Stomach (tissue), 9 donors: ENCODE data around the gene SPAG16. TPM values are rescaled to one million over a fixed set of nuclear protein-coding genes. Genes with fewer than 3 reads are reported as not detected.

Experiments
- DNase-seq, 2 donors: peaks; one replicate each; pipeline versions ENCODE4 v3.0.0 to v3.0.0-alpha.2; 2013 to 2019
- H3K27ac ChIP-seq, 5 donors: fragments of 200-600 bp in 4 of 5; sonication (generic) in 4 of 5; one replicate each; pipeline ENCODE4 v1.5.1; 2013 to 2019; ENCODE audit warnings: mild to moderate bottlenecking in 1 of 5, moderate library complexity in 1 of 5
- H3K27me3 ChIP-seq, 3 donors: fragments of 200-600 bp; sonication (generic); one replicate each; pipeline ENCODE4 v1.5.1; 2017 to 2019; ENCODE audit warnings: mixed run types in 1 of 3
- H3K36me3 ChIP-seq, 4 donors: fragments of 200-600 bp; sonication (generic); 1 replicate in 3 of 4; 2 replicates in 1 of 4; pipeline ENCODE4 v1.5.1; 2016 to 2019
- H3K4me1 ChIP-seq, 4 donors: fragments of 200-600 bp; sonication (generic); one replicate each; pipeline ENCODE4 v1.5.1; 2016 to 2019
- H3K4me3 ChIP-seq, 4 donors: fragments of 200-600 bp; sonication (generic) in 3 of 4; one replicate each; pipeline ENCODE4 v1.5.1; 2016 to 2019; ENCODE audit warnings: mild to moderate bottlenecking in 1 of 4
- H3K9me3 ChIP-seq, 4 donors: fragments of 200-600 bp; sonication (generic); one replicate each; pipeline ENCODE4 v1.5.1; 2016 to 2019
- EP300 ChIP-seq: sonication (generic); formaldehyde crosslinking; IDR thresholded peaks from one replicate; pipeline ENCODE4 v1.6.1; 2017; ENCODE audit warnings: antibody characterized with exemption
- POLR2A ChIP-seq, 4 donors: fragments of 450-650 bp; IDR thresholded peaks; one replicate each; pipeline ENCODE4 v1.6.1; 2016; ENCODE audit warnings: antibody characterized with exemption in 4 of 4, control low read depth in 2 of 4, mild to moderate bottlenecking in 1 of 4, moderate library complexity in 1 of 4
- POLR2AphosphoS5 ChIP-seq, 3 donors: sonication (generic); formaldehyde crosslinking; IDR thresholded peaks; one replicate each; pipeline ENCODE4 v1.6.1; 2016; ENCODE audit warnings: antibody characterized with exemption in 3 of 3
- WGBS, 5 donors: extraction: QIAGEN DNeasy Blood & Tissue Kit in 3 of 5; methylation state at CpG; one replicate each; pipeline versions ENCODE4 v1.1.5 to v1.1.7; 2013 to 2018; 5-methylcytosine and 5-hydroxymethylcytosine counted together
- intact Hi-C: fragments of 100-400 bp; cut with DNase I; formaldehyde crosslinking; loops from one replicate; pipeline ENCODE4 v1.15.1; 2023; ENCODE audit warnings: low total_unique reads
- polyA plus RNA-seq, 3 donors: library from polyadenylated mRNA; stranded (reverse); fragments of 200-250 nt; gene quantifications; one replicate each; pipeline ENCODE4 v1.2.3, GENCODE V29; 2013
- total RNA-seq, 5 donors: library from RNA; depleted of rRNA; stranded (reverse); fragments of >200 nt; gene quantifications; one replicate each; pipeline versions ENCODE4 v1.1.0 to v1.2.3, GENCODE V29; 2014 to 2016
- TF ChIP-seq, protein P1 (sequence below), 7 experiments: fragments of 450-650 bp in 4 of 7; fragments of 200-600 bp in 3 of 7; sonication (generic) in 3 of 7; IDR thresholded peaks; one replicate each; pipeline ENCODE4 v1.5.1; 2016 to 2019; ENCODE audit warnings: antibody characterized with exemption in 7 of 7, control low read depth in 2 of 7, mild to moderate bottlenecking in 1 of 7
- donor health status: healthy with polysubstance abuse.
- donor health status: Bipolar disorder and iron deficiency.
- donor health status: healthy.

The SPAG16 gene
- total and polyA plus RNA-seq, 8 donors: 16.0 to 137 (median 34.4) TPM

DNA sequence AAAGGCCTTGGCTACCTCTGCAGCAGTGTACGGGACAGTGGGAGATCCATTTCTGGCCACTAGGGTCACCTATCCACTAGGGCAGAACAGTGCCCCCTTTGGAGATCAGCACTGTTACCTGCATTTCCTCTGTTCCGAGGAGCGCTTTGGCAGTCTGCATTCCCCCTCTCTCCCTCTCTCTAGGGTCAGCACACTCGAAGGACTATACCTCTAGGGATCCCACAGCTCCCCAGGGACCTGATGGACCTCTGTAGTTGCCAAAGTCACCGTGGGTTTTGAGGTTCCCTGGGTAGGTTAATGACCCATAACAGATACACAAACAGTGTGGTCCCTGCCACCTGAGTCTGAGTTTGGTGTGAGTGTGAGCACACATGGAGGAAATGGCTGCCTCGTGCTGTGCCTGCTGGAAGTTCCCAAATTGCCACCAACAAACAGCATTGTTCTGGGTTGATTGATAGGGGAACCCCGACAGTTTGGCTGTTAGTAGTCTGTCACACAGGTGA lies 1026.8 kb downstream of the SPAG16 start:
- TF ChIP-seq, protein P1, sequence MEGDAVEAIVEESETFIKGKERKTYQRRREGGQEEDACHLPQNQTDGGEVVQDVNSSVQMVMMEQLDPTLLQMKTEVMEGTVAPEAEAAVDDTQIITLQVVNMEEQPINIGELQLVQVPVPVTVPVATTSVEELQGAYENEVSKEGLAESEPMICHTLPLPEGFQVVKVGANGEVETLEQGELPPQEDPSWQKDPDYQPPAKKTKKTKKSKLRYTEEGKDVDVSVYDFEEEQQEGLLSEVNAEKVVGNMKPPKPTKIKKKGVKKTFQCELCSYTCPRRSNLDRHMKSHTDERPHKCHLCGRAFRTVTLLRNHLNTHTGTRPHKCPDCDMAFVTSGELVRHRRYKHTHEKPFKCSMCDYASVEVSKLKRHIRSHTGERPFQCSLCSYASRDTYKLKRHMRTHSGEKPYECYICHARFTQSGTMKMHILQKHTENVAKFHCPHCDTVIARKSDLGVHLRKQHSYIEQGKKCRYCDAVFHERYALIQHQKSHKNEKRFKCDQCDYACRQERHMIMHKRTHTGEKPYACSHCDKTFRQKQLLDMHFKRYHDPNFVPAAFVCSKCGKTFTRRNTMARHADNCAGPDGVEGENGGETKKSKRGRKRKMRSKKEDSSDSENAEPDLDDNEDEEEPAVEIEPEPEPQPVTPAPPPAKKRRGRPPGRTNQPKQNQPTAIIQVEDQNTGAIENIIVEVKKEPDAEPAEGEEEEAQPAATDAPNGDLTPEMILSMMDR (IDR thresholded peaks at IDR 0.05): no peak
- TF ChIP-seq EP300: no peak
- TF ChIP-seq POLR2AphosphoS5 (IDR thresholded peaks at IDR 0.05): no peak
- TF ChIP-seq POLR2A (IDR thresholded peaks at IDR 0.05): no peak
- Histone ChIP-seq H3K27ac (no peak overlapping the region), H3K9me3 (no peaks in the 10 kb centered on the region), H3K4me3 (no peak overlapping the region), H3K4me1 (no peaks in the 10 kb centered on the region), H3K36me3 (no peaks in the 10 kb centered on the region), H3K27me3 (no peaks in the 10 kb centered on the region)
- no peak for DNase-seq
- intact Hi-C loops: no loop called here
- WGBS, 5 donors: 66 to 74% (median 70%) methylated on average over 4 to 7 of the region's 7 CpGs

DNA sequence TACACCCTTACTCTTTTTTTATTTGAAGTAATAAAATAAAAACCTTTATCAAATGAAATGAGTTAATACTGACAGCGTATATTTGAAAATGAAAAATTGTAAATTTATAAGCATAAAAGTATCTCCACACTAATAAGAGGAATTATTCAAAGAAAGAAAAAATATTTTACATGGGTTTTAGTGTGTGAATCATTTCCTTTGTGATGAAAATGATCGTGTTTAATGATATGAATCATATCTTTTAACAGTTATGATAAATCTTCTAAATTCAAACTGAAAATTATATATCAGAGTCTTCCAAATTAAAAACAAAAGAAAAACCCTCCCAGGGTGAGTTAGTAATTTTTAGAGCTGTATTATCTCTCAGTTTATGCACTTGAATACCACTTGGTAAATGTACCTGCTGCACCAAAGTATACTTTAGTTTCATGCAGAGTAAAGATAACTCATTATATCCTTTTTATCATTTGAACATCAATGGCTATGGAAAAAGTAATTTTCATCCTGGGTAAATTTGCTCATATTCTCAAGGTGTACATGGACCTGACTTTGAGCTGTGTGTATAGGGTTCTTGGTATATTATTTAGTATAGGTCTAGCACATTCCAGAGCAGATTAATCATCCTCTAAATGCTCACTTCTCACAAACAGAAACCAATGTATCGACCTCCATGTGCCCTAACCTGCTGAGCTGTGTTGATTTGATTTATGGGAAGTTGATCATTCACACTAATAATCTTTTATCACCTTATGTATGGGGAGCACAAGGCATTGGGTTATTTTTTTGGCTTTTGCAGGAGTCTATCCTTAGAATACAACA lies 1027.9 kb downstream of the SPAG16 start:
- H3K4me1 ChIP-seq: no peaks in the 10 kb centered on the region
- DNase-seq: no peak
- intact Hi-C loops: no loop called here
- no peak overlapping the region for H3K4me3 ChIP-seq
- H3K36me3 ChIP-seq: no peaks in the 10 kb centered on the region
- no peaks in the 10 kb centered on the region for H3K27me3 ChIP-seq
- H3K9me3 ChIP-seq: no peaks in the 10 kb centered on the region
- H3K27ac ChIP-seq: no peak overlapping the region
- 48 to 53% (median 51%) methylated on average over 3 of the region's 3 CpGs for WGBS, 5 donors
- TF ChIP-seq POLR2A (IDR thresholded peaks at IDR 0.05) (no peak), EP300 (no peak), POLR2AphosphoS5 (IDR thresholded peaks at IDR 0.05) (no peak)
- TF ChIP-seq, protein P1 (IDR thresholded peaks at IDR 0.05): no peak

DNA sequence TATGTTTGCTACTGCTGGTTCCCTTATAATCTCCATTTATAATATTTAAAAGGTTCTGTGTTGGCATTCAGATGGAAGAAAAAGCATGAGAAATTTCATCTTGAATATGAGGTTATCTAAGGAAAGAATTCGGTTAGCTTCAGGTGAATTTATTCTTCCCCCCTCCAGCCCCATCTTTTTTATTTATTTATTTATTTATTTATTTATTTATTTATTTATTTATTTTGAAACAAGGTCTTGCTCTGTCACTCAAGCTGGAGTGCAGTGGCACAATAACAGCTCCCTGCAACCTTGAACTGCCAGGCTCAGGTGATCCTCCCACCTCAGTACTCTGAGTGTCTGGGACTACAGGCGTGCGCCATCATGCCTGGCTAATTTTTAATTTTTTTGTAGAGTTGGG lies 1031.1 kb downstream of the SPAG16 start:
- no peak for TF ChIP-seq POLR2A (IDR thresholded peaks at IDR 0.05)
- no peak for TF ChIP-seq POLR2AphosphoS5 (IDR thresholded peaks at IDR 0.05)
- no peak for TF ChIP-seq EP300
- TF ChIP-seq, protein P1 (IDR thresholded peaks at IDR 0.05): no peak
- Histone ChIP-seq H3K4me1 (no peaks in the 10 kb centered on the region), H3K36me3 (no peaks in the 10 kb centered on the region), H3K27ac (no peak overlapping the region), H3K27me3 (no peaks in the 10 kb centered on the region), H3K4me3 (no peak overlapping the region), H3K9me3 (no peaks in the 10 kb centered on the region)
- 90 to 95% (median 93%) methylated on average over 3 of the region's 3 CpGs for WGBS, 5 donors
- no peak for DNase-seq
- intact Hi-C loops: no loop called here

DNA sequence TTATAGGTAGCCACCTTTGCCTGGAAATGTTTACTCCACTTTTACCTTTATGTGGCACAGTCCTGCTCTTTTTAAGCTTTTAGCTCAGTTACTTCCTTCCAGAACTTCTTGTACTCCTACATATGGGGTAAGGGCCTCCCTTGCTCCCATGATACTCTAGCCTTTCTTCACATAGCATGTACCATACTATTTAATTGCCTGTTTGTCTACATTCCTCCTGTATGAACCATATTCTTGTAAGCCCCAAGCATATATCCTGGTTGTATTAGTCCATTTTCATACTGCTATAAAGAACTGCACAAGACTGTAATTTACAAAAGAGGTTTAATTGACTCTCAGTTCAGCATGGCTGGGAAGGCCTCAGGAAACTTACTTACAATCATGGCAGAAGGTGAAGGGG lies 1035.9 kb downstream of the SPAG16 start:
- no peaks in the 10 kb centered on the region for H3K4me1 ChIP-seq

More for the DNA sequence above, 1035.9 kb downstream of the SPAG16 start:
- no peak for TF ChIP-seq POLR2A (IDR thresholded peaks at IDR 0.05)
- TF ChIP-seq, protein P1 (IDR thresholded peaks at IDR 0.05): no peak
- TF ChIP-seq POLR2AphosphoS5 (IDR thresholded peaks at IDR 0.05): no peak
- no peak for TF ChIP-seq EP300
- no peak overlapping the region for H3K27ac ChIP-seq
- no peak overlapping the region for H3K4me3 ChIP-seq
- no peaks in the 10 kb centered on the region for H3K36me3 ChIP-seq
- H3K9me3 ChIP-seq: no peaks in the 10 kb centered on the region
- no peak for DNase-seq
- intact Hi-C loops: no loop called here
- no peaks in the 10 kb centered on the region for H3K27me3 ChIP-seq
